ENCODE measurements around the gene BOD1L1. TPM values are rescaled to one million over a fixed set of nuclear protein-coding genes. Genes with fewer than 3 reads are reported as not detected.

BOD1L1 gene
- total RNA-seq, 2 experiments from 2014 or later, result 28.4 to 31.2 TPM

DNA sequence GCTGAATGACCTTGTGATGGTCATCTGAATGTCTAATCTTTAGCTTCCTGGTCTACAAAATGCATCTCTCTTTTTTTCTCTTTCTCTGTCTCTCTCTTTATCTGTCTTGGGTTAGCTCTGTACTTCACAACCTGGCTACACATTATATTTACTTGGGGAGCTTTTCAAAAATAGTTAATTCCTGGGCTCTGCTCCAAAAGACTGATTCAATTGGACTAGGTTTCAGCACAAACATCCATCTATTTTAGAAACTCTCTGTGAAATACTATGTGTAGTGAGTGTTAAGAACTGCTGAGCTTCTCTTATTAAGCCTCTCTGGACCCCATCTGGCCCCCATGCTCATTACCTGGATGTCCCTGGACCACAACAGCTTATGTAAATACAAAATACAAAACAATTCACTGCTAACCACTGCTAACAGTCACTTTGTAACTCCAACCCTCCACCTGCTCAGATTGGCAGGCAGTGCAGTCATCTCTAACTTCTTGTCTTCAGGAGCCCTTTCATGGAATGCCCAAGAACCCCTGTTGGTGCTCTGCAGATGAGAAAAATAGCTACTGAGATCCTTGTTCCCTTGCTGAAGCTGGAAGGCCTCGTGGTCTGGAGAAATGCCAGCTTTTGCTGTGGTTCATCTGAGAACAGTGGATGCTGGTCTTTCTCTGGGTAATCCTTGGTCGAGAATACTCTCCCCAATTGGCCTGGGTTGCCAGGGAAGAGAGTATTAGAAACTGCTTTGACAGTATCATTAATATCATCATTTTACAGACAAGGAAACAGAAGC lies 14.8 kb upstream of the BOD1L1 start:
- CTCF ChIA-PET, result interaction anchor here (0.6 to 4.0 kb wide), 3 partner anchors 12 to 14 kb away, joined by 3 to 20 read pairs (median 4); no protein-coding TSS in a partner anchor
- Mint-ChIP-seq H3K27me3 (peaks cover 39% of the 10 kb centered on the region), H3K36me3 (no peaks in the 10 kb centered on the region), H3K27ac (no peak overlapping the region), H3K9me3 (ENCODE audit: low read depth) (no peaks in the 10 kb centered on the region), H3K4me1 (peaks cover 6% of the 10 kb centered on the region), H3K4me3 (no peak overlapping the region)
- DNase-seq (no peak), ATAC-seq (no peak)

DNA sequence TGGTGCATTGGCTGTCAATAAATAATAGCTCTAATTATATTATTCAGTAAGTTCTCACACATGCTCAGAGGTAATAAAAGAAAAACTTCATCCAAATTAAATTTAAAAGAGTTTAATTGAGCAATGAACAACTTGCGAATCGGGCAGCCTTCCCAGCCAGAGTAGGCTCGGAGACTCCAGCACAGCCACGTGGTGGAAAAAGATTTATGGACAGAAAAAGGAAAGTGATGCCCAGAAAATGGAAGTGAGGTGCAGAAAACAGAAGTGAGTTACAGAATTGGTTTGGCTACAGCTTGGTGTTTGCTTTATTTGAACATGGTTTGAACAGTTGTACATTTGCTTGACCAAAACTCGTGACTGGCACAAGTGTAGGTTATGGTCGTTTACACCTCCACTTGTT lies 13.6 kb upstream of the BOD1L1 start:
- ATAC-seq, result no peak
- Mint-ChIP-seq H3K36me3 (no peaks in the 10 kb centered on the region), H3K4me1 (no peaks in the 10 kb centered on the region), H3K27ac (no peak overlapping the region), H3K4me3 (no peak overlapping the region), H3K9me3 (ENCODE audit: low read depth) (no peaks in the 10 kb centered on the region), H3K27me3 (peaks cover 41% of the 10 kb centered on the region)
- CTCF ChIA-PET, result interaction anchor here (4.0 kb wide), 1 partner anchor 13 kb away, joined by 20 read pairs; no protein-coding TSS in a partner anchor
- DNase-seq, result no peak

GRCh38 chr4:13640149-13640940 lies 12.8 kb upstream of the BOD1L1 start:
- DNase-seq (no peak), ATAC-seq (no peak)
- H3K9me3 Mint-ChIP-seq (ENCODE audit: low read depth), result no peaks in the 10 kb centered on the region
- no peak overlapping the region for H3K27ac Mint-ChIP-seq
- H3K4me1 Mint-ChIP-seq, result no peaks in the 10 kb centered on the region
- CTCF ChIA-PET, result interaction anchor here (2.1 to 4.0 kb wide), 2 partner anchors 12 to 14 kb away, joined by 6 to 20 read pairs; partner anchors contain the start of gene BOD1L1
- no peak overlapping the region for H3K4me3 Mint-ChIP-seq
- no peaks in the 10 kb centered on the region for H3K36me3 Mint-ChIP-seq
- H3K27me3 Mint-ChIP-seq, result peaks cover 43% of the 10 kb centered on the region

DNA sequence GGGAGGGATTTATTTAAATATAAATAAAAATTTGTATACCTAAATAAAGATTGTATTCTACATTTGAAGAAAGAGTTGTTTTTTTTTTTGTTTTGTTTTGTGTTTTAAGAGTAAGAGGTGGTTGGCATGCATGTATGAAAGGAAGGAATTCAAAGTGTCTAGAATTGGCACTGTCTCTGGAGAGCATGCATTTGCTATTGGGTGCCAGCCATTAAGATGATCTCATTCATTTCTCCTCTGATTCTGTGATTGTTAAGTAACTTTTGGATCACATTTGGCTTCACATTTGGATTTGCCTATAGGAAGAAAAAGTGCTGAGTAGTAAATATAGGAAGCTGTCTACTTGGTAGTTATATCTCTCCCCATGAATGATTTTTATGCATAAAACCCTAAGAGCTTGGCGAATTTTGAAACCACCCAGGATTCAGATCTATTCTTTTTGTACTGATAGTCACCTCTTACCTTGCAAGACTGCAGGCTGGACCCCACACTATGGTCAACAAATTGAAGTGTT lies 7.8 kb upstream of the BOD1L1 start:
- no peak for ATAC-seq
- no peak overlapping the region for H3K27ac Mint-ChIP-seq

DNA sequence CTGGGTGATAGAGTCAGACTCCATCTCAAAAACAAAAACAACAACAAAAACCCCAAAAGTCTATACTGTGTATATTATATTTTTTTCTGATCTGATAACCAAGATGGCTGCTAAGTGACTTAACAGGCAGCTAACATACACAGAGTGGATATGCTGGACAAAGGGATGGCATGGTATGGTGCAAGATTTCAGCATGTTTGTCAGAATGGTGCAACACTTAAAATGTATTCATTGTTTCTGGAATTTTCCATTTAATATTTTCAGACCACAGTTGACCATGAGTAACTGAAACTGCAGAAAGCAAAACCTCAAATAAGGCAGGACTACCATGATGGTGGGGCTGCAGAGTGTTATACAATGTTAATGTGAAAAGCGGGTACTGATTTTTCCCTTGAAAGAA lies 6.1 kb upstream of the BOD1L1 start:
- Mint-ChIP-seq H3K36me3 (no peaks in the 10 kb centered on the region), H3K4me1 (peaks cover under 1% of the 10 kb centered on the region), H3K27ac (no peak overlapping the region), H3K27me3 (peaks cover 8% of the 10 kb centered on the region), H3K9me3 (ENCODE audit: low read depth) (no peaks in the 10 kb centered on the region), H3K4me3 (no peak overlapping the region)
- no peak for ATAC-seq
- CTCF ChIA-PET, result interaction anchor here (0.7 kb wide), 1 partner anchor 23 kb away, joined by 3 read pairs; no protein-coding TSS in a partner anchor
- no peak for DNase-seq

More for the DNA sequence above, 7.8 kb upstream of the BOD1L1 start:
- H3K36me3 Mint-ChIP-seq, result no peaks in the 10 kb centered on the region
- no peaks in the 10 kb centered on the region for H3K4me1 Mint-ChIP-seq
- no peak overlapping the region for H3K4me3 Mint-ChIP-seq
- peaks cover 22% of the 10 kb centered on the region for H3K27me3 Mint-ChIP-seq
- no peak for DNase-seq
- H3K9me3 Mint-ChIP-seq (ENCODE audit: low read depth), result no peaks in the 10 kb centered on the region
- CTCF ChIA-PET, result interaction anchor here (1.4 kb wide), 1 partner anchor 19 kb away, joined by 3 read pairs; no protein-coding TSS in a partner anchor

DNA sequence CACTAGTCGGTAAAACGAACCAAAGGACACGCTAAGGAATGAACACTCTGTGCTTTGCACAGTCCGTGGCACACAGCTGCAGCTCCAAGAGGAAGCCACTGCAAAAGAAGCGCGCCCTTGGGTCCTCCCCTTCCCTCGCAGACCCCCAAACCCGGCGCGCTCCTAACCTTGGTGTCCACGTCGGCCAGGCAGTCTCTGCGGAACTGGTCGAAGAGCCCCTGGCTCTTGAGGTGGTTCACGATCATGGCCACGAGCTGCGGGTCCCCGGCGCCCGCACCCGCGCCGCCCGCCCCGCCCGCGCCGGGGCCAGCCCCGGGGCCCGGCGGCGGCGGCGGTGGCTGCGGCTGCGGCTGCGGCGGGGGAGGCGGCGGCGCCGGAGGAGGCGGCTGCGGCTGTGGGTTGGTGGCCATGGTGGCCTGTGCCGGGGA lies 333 bp downstream of the BOD1L1 start:
- DNase-seq (peak; percentile 62), ATAC-seq (peak; percentile 54)
- CTCF ChIA-PET, result interaction anchor here (1.5 to 2.9 kb wide), 3 partner anchors 27 to 36 kb away, joined by 3 to 17 read pairs (median 5); no protein-coding TSS in a partner anchor
- Mint-ChIP-seq H3K9me3 (ENCODE audit: low read depth) (no peaks in the 10 kb centered on the region), H3K4me1 (peaks cover 34% of the 10 kb centered on the region), H3K27ac (peak overlapping the region; percentile 90), H3K27me3 (no peaks in the 10 kb centered on the region), H3K4me3 (peak overlapping the region; percentile 88), H3K36me3 (peaks cover 8% of the 10 kb centered on the region)

- H3K4me3 Mint-ChIP-seq, result peak overlapping the region; percentile 88
- peak overlapping the region; percentile 76 for H3K27ac Mint-ChIP-seq
- H3K27me3 Mint-ChIP-seq, result no peaks in the 10 kb centered on the region
- DNase-seq (no peak), ATAC-seq (no peak)
- peaks cover 8% of the 10 kb centered on the region for H3K36me3 Mint-ChIP-seq
- no peaks in the 10 kb centered on the region for H3K9me3 Mint-ChIP-seq (ENCODE audit: low read depth)
- CTCF ChIA-PET, result interaction anchor here (1.5 to 2.9 kb wide), 2 partner anchors 27 to 36 kb away, joined by 3 to 17 read pairs; no protein-coding TSS in a partner anchor
- H3K4me1 Mint-ChIP-seq, result peaks cover 34% of the 10 kb centered on the region
Observed at GRCh38 chr4:13626492-13627177, 890 bp downstream of the BOD1L1 start.

DNA sequence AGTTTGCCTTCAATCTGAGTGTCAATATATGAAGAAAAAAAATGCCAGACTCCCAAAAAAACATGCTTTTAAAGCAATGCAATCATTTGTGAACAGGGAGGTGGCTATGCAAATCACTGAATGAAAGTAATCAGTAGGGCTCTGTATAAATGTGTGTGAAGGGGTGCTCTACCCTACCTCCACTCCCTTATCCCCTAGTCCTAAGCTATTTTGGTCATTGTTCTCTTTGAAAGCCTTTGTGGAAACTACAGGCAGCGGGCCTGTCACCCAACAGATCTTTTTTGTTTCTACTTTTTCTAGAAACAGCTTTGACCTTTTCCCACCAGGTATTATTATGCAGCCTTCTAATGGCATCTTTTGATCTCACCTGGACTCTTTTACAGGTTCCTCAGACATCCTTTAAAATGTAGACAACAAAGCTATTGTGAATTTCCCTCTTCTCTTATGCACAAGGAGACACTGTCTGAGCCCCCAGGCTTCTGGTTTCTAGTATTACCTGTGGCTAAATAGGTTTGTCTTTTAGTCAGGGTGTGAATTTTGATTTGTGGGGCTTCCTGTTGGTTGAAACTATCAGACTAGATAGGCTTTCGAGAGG lies 9.2 kb downstream of the BOD1L1 start:
- no peak overlapping the region for H3K4me3 Mint-ChIP-seq
- no peak for ATAC-seq
- H3K27me3 Mint-ChIP-seq, result no peaks in the 10 kb centered on the region
- CTCF ChIA-PET, result no interaction called here
- no peak overlapping the region for H3K27ac Mint-ChIP-seq
- no peaks in the 10 kb centered on the region for H3K9me3 Mint-ChIP-seq (ENCODE audit: low read depth)
- H3K4me1 Mint-ChIP-seq, result peaks cover 22% of the 10 kb centered on the region
- DNase-seq, result no peak
- peaks cover 35% of the 10 kb centered on the region for H3K36me3 Mint-ChIP-seq

GRCh38 chr4:13617801-13618200 lies 9.7 kb downstream of the BOD1L1 start:
- H3K4me1 Mint-ChIP-seq, result peaks cover 20% of the 10 kb centered on the region

DNA sequence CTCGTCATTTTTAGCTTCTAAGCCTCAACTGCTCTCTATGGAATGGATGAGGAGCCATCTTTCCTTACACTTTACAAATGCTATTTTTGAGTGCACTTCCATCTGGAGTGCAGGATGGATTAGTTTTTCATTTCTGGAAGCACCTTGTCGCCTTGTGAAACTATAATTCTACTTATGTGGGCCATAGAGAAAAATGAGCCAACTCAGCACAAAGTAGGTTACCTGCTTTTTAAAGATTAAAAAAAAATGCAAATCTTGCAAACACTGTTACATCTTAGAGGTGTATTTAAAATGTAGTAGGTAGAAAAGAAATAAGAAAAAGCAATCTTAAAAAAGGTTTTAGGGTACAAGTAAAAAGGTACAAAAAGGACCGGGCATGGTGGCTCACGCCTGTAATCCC lies 10.9 kb downstream of the BOD1L1 start:
- ATAC-seq (no peak), DNase-seq (no peak)
- Mint-ChIP-seq H3K27me3 (no peaks in the 10 kb centered on the region), H3K27ac (no peak overlapping the region), H3K4me3 (no peak overlapping the region), H3K36me3 (peaks cover 41% of the 10 kb centered on the region), H3K4me1 (peaks cover 21% of the 10 kb centered on the region), H3K9me3 (ENCODE audit: low read depth) (no peaks in the 10 kb centered on the region)
- CTCF ChIA-PET, result no interaction called here

More at GRCh38 chr4:13617801-13618200, 9.7 kb downstream of the BOD1L1 start:
- ATAC-seq (no peak), DNase-seq (no peak)
- Mint-ChIP-seq H3K36me3 (peaks cover 36% of the 10 kb centered on the region), H3K27me3 (no peaks in the 10 kb centered on the region), H3K9me3 (ENCODE audit: low read depth) (no peaks in the 10 kb centered on the region), H3K27ac (no peak overlapping the region), H3K4me3 (no peak overlapping the region)
- CTCF ChIA-PET, result no interaction called here

- ATAC-seq (peak; percentile 42), DNase-seq (no peak)
- H3K27me3 Mint-ChIP-seq, result no peaks in the 10 kb centered on the region
- H3K4me3 Mint-ChIP-seq, result no peak overlapping the region
- H3K27ac Mint-ChIP-seq, result no peak overlapping the region
- peaks cover 23% of the 10 kb centered on the region for H3K4me1 Mint-ChIP-seq
- H3K9me3 Mint-ChIP-seq (ENCODE audit: low read depth), result no peaks in the 10 kb centered on the region
- CTCF ChIA-PET, result no interaction called here
- H3K36me3 Mint-ChIP-seq, result peaks cover 46% of the 10 kb centered on the region
Observed at GRCh38 chr4:13615161-13615560, 12.4 kb downstream of the BOD1L1 start.

- CTCF ChIA-PET, result no interaction called here
- no peak overlapping the region for H3K4me3 Mint-ChIP-seq
- no peak for DNase-seq
- H3K4me1 Mint-ChIP-seq, result peaks cover 23% of the 10 kb centered on the region
- H3K36me3 Mint-ChIP-seq, result peaks cover 40% of the 10 kb centered on the region
- no peak overlapping the region for H3K27ac Mint-ChIP-seq
- no peak for ATAC-seq
- no peaks in the 10 kb centered on the region for H3K27me3 Mint-ChIP-seq
- H3K9me3 Mint-ChIP-seq (ENCODE audit: low read depth), result no peaks in the 10 kb centered on the region
Observed at GRCh38 chr4:13612569-13612968, 15.0 kb downstream of the BOD1L1 start.

All from activated CD8-positive, alpha-beta memory T cell treated with anti-CD3 and anti-CD28 coated beads, Interleukin-2, amount 10 ng/mL, durations not matched to agents 7 days and 5 days (primary cell).